NB4 (cell line): ENCODE results near the gene APMAP.

ENCODE experiments used
- DNase-seq: peaks from one replicate; pipeline ENCODE4 v3.0.0; 2010; ENCODE audit warnings: low read depth
- H3K4me3 ChIP-seq: one replicate; pipeline ENCODE4 v1.5.1; 2011; ENCODE audit warnings: mild to moderate bottlenecking, low read depth, low read length, moderate library complexity
- MYC ChIP-seq: IDR thresholded peaks from 2 replicates; pipeline ENCODE4 v1.6.1; 2011; ENCODE audit warnings: low read depth, low read length
- POLR2A ChIP-seq: IDR thresholded peaks from 2 replicates; pipeline ENCODE4 v1.6.1; 2011; ENCODE audit warnings: mild to moderate bottlenecking; ENCODE audit not compliant: insufficient read length; ENCODE audit errors: extremely low read depth
- TF ChIP-seq, protein P1 (sequence below): IDR thresholded peaks from one replicate; pipeline ENCODE4 v1.5.1; 2012; ENCODE audit warnings: low read depth, low read length
- TF ChIP-seq, protein P2 (sequence below): IDR thresholded peaks from 2 replicates; pipeline ENCODE4 v1.6.1; 2011; ENCODE audit warnings: low read depth, low read length

Gene APMAP

DNA sequence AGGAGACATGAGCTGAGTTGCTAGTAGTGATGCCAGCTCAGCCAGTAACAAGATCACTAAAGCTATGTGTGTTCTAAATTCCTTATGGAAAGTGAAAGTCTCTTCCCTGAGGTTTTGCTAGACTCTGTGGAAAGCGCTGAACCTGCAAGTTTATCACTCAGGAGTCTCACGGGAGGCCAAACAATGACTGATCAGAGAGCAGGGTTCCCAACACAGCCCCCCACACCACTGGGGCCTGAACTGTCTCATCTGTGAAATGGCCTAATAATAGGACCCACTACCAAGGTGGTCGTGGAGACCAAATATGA is 45.5 kb upstream of the APMAP start:
- H3K4me3 ChIP-seq: no peak overlapping the region
- DNase-seq: no peak
- no peak for TF ChIP-seq MYC
- TF ChIP-seq POLR2A: no peak
- TF ChIP-seq, protein P1, sequence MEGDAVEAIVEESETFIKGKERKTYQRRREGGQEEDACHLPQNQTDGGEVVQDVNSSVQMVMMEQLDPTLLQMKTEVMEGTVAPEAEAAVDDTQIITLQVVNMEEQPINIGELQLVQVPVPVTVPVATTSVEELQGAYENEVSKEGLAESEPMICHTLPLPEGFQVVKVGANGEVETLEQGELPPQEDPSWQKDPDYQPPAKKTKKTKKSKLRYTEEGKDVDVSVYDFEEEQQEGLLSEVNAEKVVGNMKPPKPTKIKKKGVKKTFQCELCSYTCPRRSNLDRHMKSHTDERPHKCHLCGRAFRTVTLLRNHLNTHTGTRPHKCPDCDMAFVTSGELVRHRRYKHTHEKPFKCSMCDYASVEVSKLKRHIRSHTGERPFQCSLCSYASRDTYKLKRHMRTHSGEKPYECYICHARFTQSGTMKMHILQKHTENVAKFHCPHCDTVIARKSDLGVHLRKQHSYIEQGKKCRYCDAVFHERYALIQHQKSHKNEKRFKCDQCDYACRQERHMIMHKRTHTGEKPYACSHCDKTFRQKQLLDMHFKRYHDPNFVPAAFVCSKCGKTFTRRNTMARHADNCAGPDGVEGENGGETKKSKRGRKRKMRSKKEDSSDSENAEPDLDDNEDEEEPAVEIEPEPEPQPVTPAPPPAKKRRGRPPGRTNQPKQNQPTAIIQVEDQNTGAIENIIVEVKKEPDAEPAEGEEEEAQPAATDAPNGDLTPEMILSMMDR: no peak
- TF ChIP-seq, protein P2, sequence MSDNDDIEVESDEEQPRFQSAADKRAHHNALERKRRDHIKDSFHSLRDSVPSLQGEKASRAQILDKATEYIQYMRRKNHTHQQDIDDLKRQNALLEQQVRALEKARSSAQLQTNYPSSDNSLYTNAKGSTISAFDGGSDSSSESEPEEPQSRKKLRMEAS: no peak

DNA sequence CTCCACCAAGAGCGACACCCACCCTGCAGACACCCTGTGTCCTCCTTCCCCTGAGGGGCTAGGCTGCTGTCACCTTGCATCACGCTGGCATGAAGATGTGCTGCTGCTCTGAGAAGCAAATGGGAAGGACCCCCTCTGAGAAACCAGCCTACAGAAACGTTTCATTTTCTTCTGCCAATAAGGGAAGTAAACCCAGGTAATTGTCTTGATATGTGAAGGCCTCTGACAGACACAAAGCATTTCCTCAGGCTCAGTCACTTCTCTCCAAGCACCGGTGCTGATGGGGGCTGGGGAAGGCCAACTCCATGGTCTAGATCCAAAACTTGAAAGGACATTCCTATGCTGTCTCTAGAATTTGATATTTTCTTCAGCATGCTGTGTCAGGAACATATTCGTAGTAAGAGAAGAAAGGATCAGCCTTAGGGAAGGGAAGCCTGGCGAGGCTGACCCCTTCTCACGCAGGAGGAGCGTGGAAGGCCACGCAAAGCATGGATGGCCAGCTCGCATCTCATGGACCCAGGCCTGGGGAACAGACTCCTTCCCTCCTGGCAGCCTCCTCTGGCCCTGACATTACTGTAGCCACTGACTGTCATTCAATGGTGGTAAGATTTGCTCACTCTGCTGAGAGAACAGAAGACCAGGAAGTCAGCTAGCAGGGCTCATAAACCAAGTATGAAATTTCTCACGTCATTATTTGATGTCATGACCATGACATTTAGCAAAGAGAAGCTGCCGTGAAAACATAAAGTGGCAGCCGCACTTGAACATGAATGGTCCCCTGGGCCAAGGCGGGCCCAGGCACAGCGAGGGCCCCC is 44.9 kb upstream of the APMAP start:
- DNase-seq: no peak
- no peak overlapping the region for H3K4me3 ChIP-seq
- TF ChIP-seq POLR2A: no peak
- TF ChIP-seq, protein P2: no peak
- no peak for TF ChIP-seq MYC
- TF ChIP-seq, protein P1: no peak

DNA sequence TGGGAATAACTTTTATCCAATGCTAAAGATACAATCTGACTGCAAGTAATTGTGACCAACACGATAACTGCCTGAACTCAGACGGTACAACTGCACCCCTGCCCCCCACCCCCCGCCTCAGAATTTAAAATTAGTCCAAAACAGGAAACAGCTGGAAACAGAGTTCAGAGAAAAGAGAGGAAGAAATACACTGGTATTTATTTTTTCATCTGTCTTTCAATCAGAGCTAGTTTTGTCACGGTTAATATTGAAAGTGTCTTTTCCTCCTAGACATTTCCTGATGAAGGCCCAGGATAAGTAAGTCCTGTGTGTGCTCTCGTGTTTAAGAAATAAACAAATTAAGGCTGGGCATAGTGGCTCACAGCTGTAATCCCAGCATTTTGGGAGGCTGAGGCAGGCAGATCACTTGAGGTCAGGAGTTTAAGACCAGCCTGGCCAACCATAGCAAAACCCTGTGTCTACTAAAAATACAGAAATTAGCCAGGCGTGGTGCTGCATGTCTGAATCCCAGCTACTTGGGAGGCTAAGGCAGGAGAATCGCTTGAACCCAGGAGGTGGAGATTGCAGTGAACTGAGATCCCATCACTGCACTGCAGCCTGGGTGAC is 43.9 kb upstream of the APMAP start:
- no peak overlapping the region for H3K4me3 ChIP-seq
- TF ChIP-seq, protein P2: no peak
- TF ChIP-seq MYC (no peak), POLR2A (no peak)
- TF ChIP-seq, protein P1: no peak
- no peak for DNase-seq

DNA sequence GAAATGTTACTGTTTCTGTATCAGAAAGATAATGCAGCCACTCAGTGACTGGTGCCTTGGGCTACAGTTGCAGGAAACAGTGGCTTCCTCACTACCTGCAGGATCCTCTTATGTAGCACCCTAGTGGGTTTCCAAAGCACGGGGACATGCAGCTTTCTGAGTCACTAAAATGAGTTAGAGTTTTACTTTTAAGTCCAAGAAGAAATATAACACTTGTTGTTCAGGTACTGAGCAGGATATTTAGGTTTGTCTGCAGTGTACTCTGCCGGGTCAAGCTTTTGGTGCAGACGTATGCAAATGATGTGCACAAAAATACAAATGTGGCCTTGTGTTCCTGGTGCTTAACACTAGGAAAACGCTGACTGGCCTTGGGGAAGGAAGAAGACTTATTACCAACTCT is 43.4 kb upstream of the APMAP start:
- TF ChIP-seq MYC: no peak
- TF ChIP-seq, protein P1: no peak
- TF ChIP-seq POLR2A: no peak
- TF ChIP-seq, protein P2: no peak
- no peak for DNase-seq
- H3K4me3 ChIP-seq: no peak overlapping the region

DNA sequence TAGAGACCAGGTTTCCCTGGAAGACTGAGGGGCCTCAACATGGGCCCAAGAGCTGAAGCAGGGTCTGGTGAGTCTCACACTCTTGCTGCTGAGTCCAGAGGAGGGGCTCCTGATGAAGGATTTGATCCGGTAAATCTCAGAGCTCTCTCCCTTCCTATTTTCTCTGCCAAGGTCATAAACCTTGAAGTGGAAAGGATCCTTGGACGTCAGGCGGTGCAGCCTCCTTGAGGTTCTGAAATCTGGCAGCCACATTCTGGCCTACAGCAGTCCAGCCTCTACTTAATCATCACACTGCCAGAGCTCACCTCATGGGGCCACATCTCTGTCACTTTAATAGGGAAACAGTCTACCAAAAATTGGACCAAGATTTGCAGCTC is 41.4 kb upstream of the APMAP start:
- no peak overlapping the region for H3K4me3 ChIP-seq
- DNase-seq: no peak
- no peak for TF ChIP-seq POLR2A
- TF ChIP-seq, protein P2: no peak
- TF ChIP-seq MYC: no peak
- TF ChIP-seq, protein P1: no peak
